GM06990 (cell line): Measurements from ENCODE around the gene ARHGAP32.

ENCODE experiments used
- DNase-seq: peaks from one replicate; pipeline ENCODE4 v3.0.0-alpha.2; 2011; ENCODE audit not compliant: insufficient read length; ENCODE audit errors: extremely low read depth
- H3K27me3 ChIP-seq: replicated peaks from 2 replicates; pipeline ENCODE4 v1.6.0; 2011; ENCODE audit warnings: low read length; ENCODE audit not compliant: control insufficient read depth, insufficient read depth
- H3K36me3 ChIP-seq: 2 replicates; pipeline ENCODE4 v1.5.1; 2011; ENCODE audit warnings: low read length; ENCODE audit not compliant: control insufficient read depth, insufficient read depth
- H3K4me3 ChIP-seq: replicated peaks from 2 replicates; pipeline ENCODE4 v1.5.1; 2011; ENCODE audit warnings: low read depth, mild to moderate bottlenecking, control low read depth, low read length
- CTCF ChIP-seq: IDR thresholded peaks from 2 replicates; pipeline ENCODE4 v1.5.1; 2011; ENCODE audit warnings: low read length, control low read depth, mild to moderate bottlenecking, inconsistent platforms; ENCODE audit not compliant: insufficient read depth, poor library complexity, severe bottlenecking

ARHGAP32 gene

GRCh38 chr11:129061492-129062230, 130.5 kb downstream of the ARHGAP32 start:
- Histone ChIP-seq H3K4me3 (no peak overlapping the region), H3K27me3 (no peaks in the 10 kb centered on the region), H3K36me3 (no peaks in the 10 kb centered on the region)
- TF ChIP-seq CTCF = no peak
- no peak for DNase-seq

GRCh38 chr11:129056916-129057315, 135.2 kb downstream of the ARHGAP32 start:
- Histone ChIP-seq H3K36me3 (no peaks in the 10 kb centered on the region), H3K27me3 (no peaks in the 10 kb centered on the region; the same call in 1 of the 2 replicates), H3K4me3 (no peak overlapping the region)
- no peak for TF ChIP-seq CTCF
- no peak for DNase-seq

- Histone ChIP-seq H3K36me3 (no peaks in the 10 kb centered on the region), H3K4me3 (no peak overlapping the region), H3K27me3 (no peaks in the 10 kb centered on the region; the same call in 1 of the 2 replicates)
- TF ChIP-seq CTCF = no peak
- no peak for DNase-seq
These were observed 136.9 kb downstream of the ARHGAP32 start for GRCh38 chr11:129055196-129055595.

- Histone ChIP-seq H3K27me3 (no peaks in the 10 kb centered on the region), H3K4me3 (no peak overlapping the region), H3K36me3 (no peaks in the 10 kb centered on the region)
- no peak for DNase-seq
- no peak for TF ChIP-seq CTCF
These were observed 143.2 kb downstream of the ARHGAP32 start for GRCh38 chr11:129048911-129049310.

GRCh38 chr11:129045150-129045549, 147.0 kb downstream of the ARHGAP32 start:
- no peak for TF ChIP-seq CTCF
- DNase-seq = no peak
- Histone ChIP-seq H3K27me3 (no peaks in the 10 kb centered on the region), H3K36me3 (no peaks in the 10 kb centered on the region), H3K4me3 (no peak overlapping the region)

- no peak for TF ChIP-seq CTCF
- H3K36me3 ChIP-seq = no peaks in the 10 kb centered on the region
- H3K27me3 ChIP-seq = no peaks in the 10 kb centered on the region
- DNase-seq = no peak
- no peak overlapping the region for H3K4me3 ChIP-seq
These were observed 149.6 kb downstream of the ARHGAP32 start for GRCh38 chr11:129042503-129042902.
